DND-41 (cell line): Measurements from ENCODE around the gene OSBPL3.

Source experiments
- EZH2 ChIP-seq: IDR thresholded peaks from 3 replicates; pipeline ENCODE4 v1.6.1; 2012; ENCODE audit warnings: borderline replicate concordance, low read depth, mild to moderate bottlenecking, moderate library complexity, low read length, inconsistent platforms; ENCODE audit not compliant: severe bottlenecking
- TF ChIP-seq, protein P1 (sequence below): IDR thresholded peaks from 2 replicates; pipeline ENCODE4 v1.5.1; 2012; ENCODE audit warnings: borderline replicate concordance, low read length, moderate library complexity, mild to moderate bottlenecking; ENCODE audit not compliant: poor library complexity, severe bottlenecking; ENCODE audit errors: extremely low read depth

GRCh38 chr7:25028370-25029021, 48.5 kb upstream of the OSBPL3 start:
- TF ChIP-seq, protein P1, sequence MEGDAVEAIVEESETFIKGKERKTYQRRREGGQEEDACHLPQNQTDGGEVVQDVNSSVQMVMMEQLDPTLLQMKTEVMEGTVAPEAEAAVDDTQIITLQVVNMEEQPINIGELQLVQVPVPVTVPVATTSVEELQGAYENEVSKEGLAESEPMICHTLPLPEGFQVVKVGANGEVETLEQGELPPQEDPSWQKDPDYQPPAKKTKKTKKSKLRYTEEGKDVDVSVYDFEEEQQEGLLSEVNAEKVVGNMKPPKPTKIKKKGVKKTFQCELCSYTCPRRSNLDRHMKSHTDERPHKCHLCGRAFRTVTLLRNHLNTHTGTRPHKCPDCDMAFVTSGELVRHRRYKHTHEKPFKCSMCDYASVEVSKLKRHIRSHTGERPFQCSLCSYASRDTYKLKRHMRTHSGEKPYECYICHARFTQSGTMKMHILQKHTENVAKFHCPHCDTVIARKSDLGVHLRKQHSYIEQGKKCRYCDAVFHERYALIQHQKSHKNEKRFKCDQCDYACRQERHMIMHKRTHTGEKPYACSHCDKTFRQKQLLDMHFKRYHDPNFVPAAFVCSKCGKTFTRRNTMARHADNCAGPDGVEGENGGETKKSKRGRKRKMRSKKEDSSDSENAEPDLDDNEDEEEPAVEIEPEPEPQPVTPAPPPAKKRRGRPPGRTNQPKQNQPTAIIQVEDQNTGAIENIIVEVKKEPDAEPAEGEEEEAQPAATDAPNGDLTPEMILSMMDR: no peak
- no peak for TF ChIP-seq EZH2
